WTC11 (cell line): ENCODE data around the gene UCHL1. TPM values are rescaled to one million over a fixed set of nuclear protein-coding genes. Genes with fewer than 3 reads are reported as not detected.

Experiments used
- ATAC-seq: fragments of 200-7000 bp; cut with Tn5 transposase; 2 replicates; pipeline ENCODE4 v1.10.0; 2021; ENCODE audit warnings: mild to moderate bottlenecking, moderate library complexity
- CTCF ChIA-PET: fragments of 300-600 bp; sonication (Branson Sonifier 250); formaldehyde crosslinking; loops from one replicate; lab custom pipeline; 2021; ENCODE audit warnings: antibody characterized with exemption; lab: Charles Lee
- POLR2A ChIA-PET: fragments of 350-600 bp; sonication (Branson Sonifier 250); formaldehyde crosslinking; loops from one replicate; lab custom pipeline; 2021; ENCODE audit warnings: antibody characterized with exemption; lab: Charles Lee
- DNase-seq: peaks from one replicate; pipeline ENCODE4 v3.0.0; 2021; ENCODE audit warnings: low spot score
- H3K27ac Mint-ChIP-seq: 2 replicates; pipeline ENCODE4 v1.8.0; 2021; ENCODE audit warnings: mixed read lengths
- H3K27me3 Mint-ChIP-seq: 2 replicates; pipeline ENCODE4 v1.8.0; 2021; ENCODE audit warnings: low read depth, mild to moderate bottlenecking, moderate library complexity, mixed read lengths
- H3K36me3 Mint-ChIP-seq: 2 replicates; pipeline ENCODE4 v1.8.0; 2021; ENCODE audit warnings: mixed read lengths
- H3K4me1 Mint-ChIP-seq: 2 replicates; pipeline ENCODE4 v1.8.0; 2022; ENCODE audit warnings: mixed read lengths
- H3K4me3 Mint-ChIP-seq: 2 replicates; pipeline ENCODE4 v1.8.0; 2021; ENCODE audit warnings: mild to moderate bottlenecking, moderate library complexity, mixed read lengths
- H3K9me3 Mint-ChIP-seq: 2 replicates; pipeline ENCODE4 v1.8.0; 2021; ENCODE audit warnings: mixed read lengths
- ATF3 ChIP-seq: sonication (generic); formaldehyde crosslinking; conservative IDR thresholded peaks from 2 replicates; pipeline ENCODE4 v1.8.1; 2022; ENCODE audit warnings: mild to moderate bottlenecking, missing genetic modification reagents
- CBFB ChIP-seq: sonication (generic); formaldehyde crosslinking; IDR thresholded peaks from 2 replicates; pipeline ENCODE4 v1.8.1; 2022; ENCODE audit warnings: mild to moderate bottlenecking, low read depth, missing genetic modification reagents
- E2F5 ChIP-seq: sonication (generic); formaldehyde crosslinking; IDR thresholded peaks from 2 replicates; pipeline ENCODE4 v1.8.1; 2022; ENCODE audit warnings: mild to moderate bottlenecking, moderate library complexity, missing genetic modification reagents
- EMX1 ChIP-seq: fragments of 250-450 bp; sonication (Bioruptor Pico); IDR thresholded peaks from 2 replicates; pipeline ENCODE4 v1.8.0; 2021; ENCODE audit warnings: mild to moderate bottlenecking
- ESRRA ChIP-seq: sonication (generic); formaldehyde crosslinking; IDR thresholded peaks from 2 replicates; pipeline ENCODE4 v1.8.1; 2022; ENCODE audit warnings: mild to moderate bottlenecking, missing genetic modification reagents, borderline replicate concordance
- ETV6 ChIP-seq: sonication (generic); formaldehyde crosslinking; IDR thresholded peaks from 2 replicates; pipeline ENCODE4 v1.8.1; 2022; ENCODE audit warnings: mild to moderate bottlenecking, missing genetic modification reagents
- FOXP1 ChIP-seq: sonication (generic); formaldehyde crosslinking; IDR thresholded peaks from 2 replicates; pipeline ENCODE4 v1.8.0; 2022; ENCODE audit warnings: missing genetic modification reagents, mild to moderate bottlenecking, moderate library complexity, borderline replicate concordance
- GABPB1 ChIP-seq: sonication (generic); formaldehyde crosslinking; IDR thresholded peaks from 2 replicates; pipeline ENCODE4 v1.8.1; 2023; ENCODE audit warnings: mild to moderate bottlenecking, missing genetic modification reagents
- IRF2 ChIP-seq: sonication (generic); formaldehyde crosslinking; IDR thresholded peaks from 2 replicates; pipeline ENCODE4 v1.8.0; 2022; ENCODE audit warnings: low read depth, missing genetic modification reagents, borderline replicate concordance
- NFE2L1 ChIP-seq: sonication (generic); formaldehyde crosslinking; IDR thresholded peaks from 2 replicates; pipeline ENCODE4 v1.8.1; 2023; ENCODE audit warnings: missing genetic modification reagents
- NFYB ChIP-seq: sonication (generic); formaldehyde crosslinking; conservative IDR thresholded peaks from 2 replicates; pipeline ENCODE4 v1.8.0; 2022; ENCODE audit warnings: low read depth, missing genetic modification reagents
- NR3C1 ChIP-seq: sonication (generic); formaldehyde crosslinking; conservative IDR thresholded peaks from 2 replicates; pipeline ENCODE4 v1.8.1; 2023; ENCODE audit warnings: low read depth, mild to moderate bottlenecking, missing genetic modification reagents
- PRDM15 ChIP-seq: sonication (generic); formaldehyde crosslinking; IDR thresholded peaks from 2 replicates; pipeline ENCODE4 v1.8.0; 2022; ENCODE audit warnings: missing genetic modification reagents
- RELA ChIP-seq: sonication (generic); formaldehyde crosslinking; IDR thresholded peaks from 2 replicates; pipeline ENCODE4 v1.8.1; 2022; ENCODE audit warnings: missing genetic modification reagents, mild to moderate bottlenecking, borderline replicate concordance
- SP1 ChIP-seq: sonication (generic); formaldehyde crosslinking; conservative IDR thresholded peaks from 2 replicates; pipeline ENCODE4 v1.8.1; 2022; ENCODE audit warnings: missing genetic modification reagents
- TCF7 ChIP-seq: sonication (generic); formaldehyde crosslinking; IDR thresholded peaks from 2 replicates; pipeline ENCODE4 v1.8.0; 2022; ENCODE audit warnings: mild to moderate bottlenecking, low read depth, missing genetic modification reagents, moderate library complexity
- TEAD1 ChIP-seq: sonication (generic); formaldehyde crosslinking; IDR thresholded peaks from 2 replicates; pipeline ENCODE4 v1.8.0; 2022; ENCODE audit warnings: mild to moderate bottlenecking, missing genetic modification reagents
- ZBTB21 ChIP-seq: sonication (generic); formaldehyde crosslinking; IDR thresholded peaks from 2 replicates; pipeline ENCODE4 v1.8.1; 2023; ENCODE audit warnings: mild to moderate bottlenecking, missing genetic modification reagents, borderline replicate concordance
- ZNF138 ChIP-seq: sonication (generic); formaldehyde crosslinking; conservative IDR thresholded peaks from 2 replicates; pipeline ENCODE4 v1.8.1; 2022; ENCODE audit warnings: mild to moderate bottlenecking, moderate library complexity, missing genetic modification reagents
- ZNF232 ChIP-seq: sonication (generic); formaldehyde crosslinking; IDR thresholded peaks from 2 replicates; pipeline ENCODE4 v1.8.0; 2022; ENCODE audit warnings: mild to moderate bottlenecking, missing genetic modification reagents
- ZNF423 ChIP-seq: fragments of 250-450 bp; sonication (Bioruptor Pico); IDR thresholded peaks from 2 replicates; pipeline ENCODE4 v2.1.2; 2022; ENCODE audit warnings: mild to moderate bottlenecking, moderate library complexity
- total RNA-seq: library from RNA; stranded (reverse); gene quantifications from 3 replicates; pipeline ENCODE4 v1.2.3, GENCODE V29; 2021
- TF ChIP-seq, protein P1 (sequence below): sonication (generic); formaldehyde crosslinking; IDR thresholded peaks from 2 replicates; pipeline ENCODE4 v1.8.1; 2022; ENCODE audit warnings: mild to moderate bottlenecking, missing genetic modification reagents, moderate library complexity, borderline replicate concordance
- TF ChIP-seq, protein P2 (sequence below): sonication (generic); formaldehyde crosslinking; IDR thresholded peaks from 2 replicates; pipeline ENCODE4 v1.8.1; 2023; ENCODE audit warnings: mild to moderate bottlenecking, missing genetic modification reagents
- TF ChIP-seq, protein P3 (sequence below): sonication (generic); formaldehyde crosslinking; IDR thresholded peaks from 2 replicates; pipeline ENCODE4 v1.8.1; 2023; ENCODE audit warnings: mild to moderate bottlenecking, missing genetic modification reagents, moderate library complexity

The UCHL1 gene
- total RNA-seq, 1 experiment from 2014 or later: 548 TPM

- ChIA-PET CTCF (interaction anchor here (0.5 to 7.1 kb wide), 51 partner anchors 9 to 464 kb away, joined by 3 to 104 read pairs (median 4); partner anchors contain the start of gene NSUN7), POLR2A (interaction anchor here (0.7 to 2.2 kb wide), 11 partner anchors 43 to 317 kb away, joined by 3 to 15 read pairs (median 3); partner anchors contain the start of gene UCHL1)
- Mint-ChIP-seq H3K27me3 (peaks cover 13% of the 10 kb centered on the region), H3K36me3 (no peaks in the 10 kb centered on the region), H3K9me3 (no peaks in the 10 kb centered on the region)
- DNase-seq (peak; percentile 50), ATAC-seq (peak; percentile 2)
- TF ChIP-seq IRF2 (CRISPR knock-in tag) (no peak), RELA (CRISPR knock-in tag) (0 out of 2 replicates have a peak, but pooled peaks have one; percentile 17)
- TF ChIP-seq, all 79 proteins: peak for 1
- peak overlapping the region; percentile 78 for H3K4me3 Mint-ChIP-seq
- H3K27ac Mint-ChIP-seq: no peak overlapping the region
- H3K4me1 Mint-ChIP-seq: peaks cover 50% of the 10 kb centered on the region
These were observed 43.0 kb upstream of the UCHL1 start for GRCh38 chr4:41213625-41214135.

- Mint-ChIP-seq H3K9me3 (no peaks in the 10 kb centered on the region), H3K27me3 (peaks cover 13% of the 10 kb centered on the region), H3K4me3 (peak within 1 kb of the TSS; percentile 83), H3K36me3 (no peaks in the 10 kb centered on the region), H3K4me1 (peaks cover 46% of the 10 kb centered on the region), H3K27ac (no peak within 1 kb of the TSS)
- POLR2A ChIA-PET: interaction anchor here (0.7 to 2.2 kb wide), 11 partner anchors 43 to 317 kb away, joined by 3 to 15 read pairs (median 3); partner anchors contain the start of gene UCHL1
- ATAC-seq: peak; percentile 80
- CTCF ChIA-PET: interaction anchor here (0.5 to 7.1 kb wide), 53 partner anchors 9 to 543 kb away, joined by 3 to 104 read pairs (median 4); partner anchors contain the start of gene NSUN7
- peak; percentile 96 for DNase-seq
- peak; percentile 69; the same call in 1 of the 2 replicates for TF ChIP-seq CBFB (CRISPR knock-in tag)
- no peak; the same call in 1 of the 2 replicates for TF ChIP-seq TEAD1 (CRISPR knock-in tag)
- TF ChIP-seq GABPB1 (CRISPR knock-in tag): peak; percentile 83
- TF ChIP-seq ZNF138 (CRISPR knock-in tag): no peak
- peak; percentile 59; the same call in 1 of the 2 replicates for TF ChIP-seq ETV6 (CRISPR knock-in tag)
- TF ChIP-seq PRDM15 (CRISPR knock-in tag): peak; percentile 98
- TF ChIP-seq EMX1 (CRISPR knock-in tag): no peak; the same call in 1 of the 2 replicates
- TF ChIP-seq TCF7: peak; percentile 70; the same call in 1 of the 2 replicates
- 0 out of 2 replicates have a peak, but pooled peaks have one; percentile 4 for TF ChIP-seq RELA (CRISPR knock-in tag)
- TF ChIP-seq NFE2L1: 0 out of 2 replicates have a peak, but pooled peaks have one; percentile 58
- TF ChIP-seq ZBTB21 (CRISPR knock-in tag): 0 out of 2 replicates have a peak, but pooled peaks have one; percentile 51
- TF ChIP-seq, protein P1, sequence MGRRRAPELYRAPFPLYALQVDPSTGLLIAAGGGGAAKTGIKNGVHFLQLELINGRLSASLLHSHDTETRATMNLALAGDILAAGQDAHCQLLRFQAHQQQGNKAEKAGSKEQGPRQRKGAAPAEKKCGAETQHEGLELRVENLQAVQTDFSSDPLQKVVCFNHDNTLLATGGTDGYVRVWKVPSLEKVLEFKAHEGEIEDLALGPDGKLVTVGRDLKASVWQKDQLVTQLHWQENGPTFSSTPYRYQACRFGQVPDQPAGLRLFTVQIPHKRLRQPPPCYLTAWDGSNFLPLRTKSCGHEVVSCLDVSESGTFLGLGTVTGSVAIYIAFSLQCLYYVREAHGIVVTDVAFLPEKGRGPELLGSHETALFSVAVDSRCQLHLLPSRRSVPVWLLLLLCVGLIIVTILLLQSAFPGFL (CRISPR knock-in tag): 0 out of 2 replicates have a peak, but pooled peaks have one; percentile 17
- TF ChIP-seq, protein P2, sequence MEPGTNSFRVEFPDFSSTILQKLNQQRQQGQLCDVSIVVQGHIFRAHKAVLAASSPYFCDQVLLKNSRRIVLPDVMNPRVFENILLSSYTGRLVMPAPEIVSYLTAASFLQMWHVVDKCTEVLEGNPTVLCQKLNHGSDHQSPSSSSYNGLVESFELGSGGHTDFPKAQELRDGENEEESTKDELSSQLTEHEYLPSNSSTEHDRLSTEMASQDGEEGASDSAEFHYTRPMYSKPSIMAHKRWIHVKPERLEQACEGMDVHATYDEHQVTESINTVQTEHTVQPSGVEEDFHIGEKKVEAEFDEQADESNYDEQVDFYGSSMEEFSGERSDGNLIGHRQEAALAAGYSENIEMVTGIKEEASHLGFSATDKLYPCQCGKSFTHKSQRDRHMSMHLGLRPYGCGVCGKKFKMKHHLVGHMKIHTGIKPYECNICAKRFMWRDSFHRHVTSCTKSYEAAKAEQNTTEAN (CRISPR knock-in tag): 0 out of 2 replicates have a peak, but pooled peaks have one; percentile 34
- 0 out of 2 replicates have a peak, but pooled peaks have one; percentile 71 for TF ChIP-seq E2F5 (CRISPR knock-in tag)
- peak; percentile 67 for TF ChIP-seq ZNF423 (CRISPR knock-in tag)
- 0 out of 2 replicates have a peak, but pooled peaks have one; percentile 33 for TF ChIP-seq ESRRA (CRISPR knock-in tag)
- TF ChIP-seq NR3C1 (CRISPR knock-in tag): 0 out of 2 replicates have a peak, but pooled peaks have one; percentile 20
- TF ChIP-seq ZNF232 (CRISPR knock-in tag): 0 out of 2 replicates have a peak, but pooled peaks have one; percentile 51
- TF ChIP-seq NFYB: no peak
- no peak for TF ChIP-seq ATF3 (CRISPR knock-in tag)
- TF ChIP-seq, protein P3, sequence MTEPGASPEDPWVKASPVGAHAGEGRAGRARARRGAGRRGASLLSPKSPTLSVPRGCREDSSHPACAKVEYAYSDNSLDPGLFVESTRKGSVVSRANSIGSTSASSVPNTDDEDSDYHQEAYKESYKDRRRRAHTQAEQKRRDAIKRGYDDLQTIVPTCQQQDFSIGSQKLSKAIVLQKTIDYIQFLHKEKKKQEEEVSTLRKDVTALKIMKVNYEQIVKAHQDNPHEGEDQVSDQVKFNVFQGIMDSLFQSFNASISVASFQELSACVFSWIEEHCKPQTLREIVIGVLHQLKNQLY (CRISPR knock-in tag): no peak
- TF ChIP-seq FOXP1 (CRISPR knock-in tag): no peak; the same call in none of the 2 replicates
- TF ChIP-seq SP1 (CRISPR knock-in tag): peak; percentile 55
These were observed 42.4 kb upstream of the UCHL1 start, which contains the start of gene APBB2 for GRCh38 chr4:41214136-41214824. TSS of gene APBB2 (minus strand) at chr4:41214542. CDS start at chr4:41033254, 181,288 bp downstream.
